ENCODE data around the gene UBE2Z.

Gene UBE2Z

DNA sequence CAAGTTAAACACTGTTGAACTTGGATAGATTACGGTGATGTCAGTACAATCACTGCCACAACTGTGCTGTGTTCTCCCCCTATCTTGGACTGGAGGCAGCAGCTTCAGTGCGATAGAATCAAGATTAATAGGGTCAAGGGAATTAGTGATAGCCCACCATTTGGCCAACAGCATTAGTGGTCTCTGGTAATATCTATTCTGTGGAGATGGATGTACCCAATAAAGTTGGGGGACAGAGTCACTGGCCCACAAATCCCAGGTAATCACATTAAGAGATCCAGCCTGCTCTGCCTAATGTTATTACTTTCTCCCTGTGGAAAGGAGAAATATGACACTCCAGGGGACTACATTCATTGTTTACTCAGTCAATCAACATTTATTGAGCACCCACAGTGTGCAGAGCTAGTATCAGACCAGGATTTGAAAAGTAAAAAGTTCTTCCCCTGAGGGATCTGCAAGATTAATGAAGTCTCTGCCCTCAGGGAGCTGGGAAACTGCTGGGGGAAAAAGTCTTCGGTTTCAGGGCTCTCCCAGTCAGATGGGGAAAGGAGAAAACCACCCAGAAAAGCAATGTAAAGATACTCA lies 39.2 kb upstream of the UBE2Z start (continued):
- TF ChIP-seq, protein P1, sequence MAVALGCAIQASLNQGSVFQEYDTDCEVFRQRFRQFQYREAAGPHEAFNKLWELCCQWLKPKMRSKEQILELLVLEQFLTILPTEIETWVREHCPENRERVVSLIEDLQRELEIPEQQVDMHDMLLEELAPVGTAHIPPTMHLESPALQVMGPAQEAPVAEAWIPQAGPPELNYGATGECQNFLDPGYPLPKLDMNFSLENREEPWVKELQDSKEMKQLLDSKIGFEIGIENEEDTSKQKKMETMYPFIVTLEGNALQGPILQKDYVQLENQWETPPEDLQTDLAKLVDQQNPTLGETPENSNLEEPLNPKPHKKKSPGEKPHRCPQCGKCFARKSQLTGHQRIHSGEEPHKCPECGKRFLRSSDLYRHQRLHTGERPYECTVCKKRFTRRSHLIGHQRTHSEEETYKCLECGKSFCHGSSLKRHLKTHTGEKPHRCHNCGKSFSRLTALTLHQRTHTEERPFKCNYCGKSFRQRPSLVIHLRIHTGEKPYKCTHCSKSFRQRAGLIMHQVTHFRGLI (tag by site-specific recombination; IDR thresholded peaks at IDR 0.05) = no peak
- TF ChIP-seq ZIC2 (tag by site-specific recombination; IDR thresholded peaks at IDR 0.05) (peak; percentile 95), ZSCAN16 (tag by site-specific recombination; IDR thresholded peaks at IDR 0.05) (no peak), ZNF514 (tag by site-specific recombination; IDR thresholded peaks at IDR 0.05) (no peak), ZNF548 (tag by site-specific recombination; IDR thresholded peaks at IDR 0.05) (no peak), GLI4 (tag by site-specific recombination; IDR thresholded peaks at IDR 0.05) (no peak), ZNF529 (tag by site-specific recombination; IDR thresholded peaks at IDR 0.05; ENCODE audit: insufficient replicate concordance) (no peak), ZNF311 (tag by site-specific recombination; IDR thresholded peaks at IDR 0.05; ENCODE audit: borderline replicate concordance) (no peak), ZNF341 (tag by site-specific recombination; IDR thresholded peaks at IDR 0.05; ENCODE audit: low read depth) (no peak), ZEB2 (tag by site-specific recombination; IDR thresholded peaks at IDR 0.05) (no peak), ZNF214 (tag by site-specific recombination; IDR thresholded peaks at IDR 0.05; ENCODE audit: borderline replicate concordance) (no peak), ZBTB20 (tag by site-specific recombination; IDR thresholded peaks at IDR 0.05) (no peak), KLF16 (tag by site-specific recombination; IDR thresholded peaks at IDR 0.05) (no peak), EGR2 (tag by site-specific recombination; IDR thresholded peaks at IDR 0.05; ENCODE audit: low read depth) (no peak), ZNF174 (tag by site-specific recombination; IDR thresholded peaks at IDR 0.05) (no peak)
- TF ChIP-seq, protein P2, sequence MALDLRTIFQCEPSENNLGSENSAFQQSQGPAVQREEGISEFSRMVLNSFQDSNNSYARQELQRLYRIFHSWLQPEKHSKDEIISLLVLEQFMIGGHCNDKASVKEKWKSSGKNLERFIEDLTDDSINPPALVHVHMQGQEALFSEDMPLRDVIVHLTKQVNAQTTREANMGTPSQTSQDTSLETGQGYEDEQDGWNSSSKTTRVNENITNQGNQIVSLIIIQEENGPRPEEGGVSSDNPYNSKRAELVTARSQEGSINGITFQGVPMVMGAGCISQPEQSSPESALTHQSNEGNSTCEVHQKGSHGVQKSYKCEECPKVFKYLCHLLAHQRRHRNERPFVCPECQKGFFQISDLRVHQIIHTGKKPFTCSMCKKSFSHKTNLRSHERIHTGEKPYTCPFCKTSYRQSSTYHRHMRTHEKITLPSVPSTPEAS (tag by site-specific recombination; IDR thresholded peaks at IDR 0.05) = no peak
- TF ChIP-seq, protein P3, sequence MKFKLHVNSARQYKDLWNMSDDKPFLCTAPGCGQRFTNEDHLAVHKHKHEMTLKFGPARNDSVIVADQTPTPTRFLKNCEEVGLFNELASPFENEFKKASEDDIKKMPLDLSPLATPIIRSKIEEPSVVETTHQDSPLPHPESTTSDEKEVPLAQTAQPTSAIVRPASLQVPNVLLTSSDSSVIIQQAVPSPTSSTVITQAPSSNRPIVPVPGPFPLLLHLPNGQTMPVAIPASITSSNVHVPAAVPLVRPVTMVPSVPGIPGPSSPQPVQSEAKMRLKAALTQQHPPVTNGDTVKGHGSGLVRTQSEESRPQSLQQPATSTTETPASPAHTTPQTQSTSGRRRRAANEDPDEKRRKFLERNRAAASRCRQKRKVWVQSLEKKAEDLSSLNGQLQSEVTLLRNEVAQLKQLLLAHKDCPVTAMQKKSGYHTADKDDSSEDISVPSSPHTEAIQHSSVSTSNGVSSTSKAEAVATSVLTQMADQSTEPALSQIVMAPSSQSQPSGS (tag by site-specific recombination; IDR thresholded peaks at IDR 0.05; ENCODE audit: low read depth) = 0 out of 2 replicates have a peak, but pooled peaks have one; percentile 14
- TF ChIP-seq, protein P4, sequence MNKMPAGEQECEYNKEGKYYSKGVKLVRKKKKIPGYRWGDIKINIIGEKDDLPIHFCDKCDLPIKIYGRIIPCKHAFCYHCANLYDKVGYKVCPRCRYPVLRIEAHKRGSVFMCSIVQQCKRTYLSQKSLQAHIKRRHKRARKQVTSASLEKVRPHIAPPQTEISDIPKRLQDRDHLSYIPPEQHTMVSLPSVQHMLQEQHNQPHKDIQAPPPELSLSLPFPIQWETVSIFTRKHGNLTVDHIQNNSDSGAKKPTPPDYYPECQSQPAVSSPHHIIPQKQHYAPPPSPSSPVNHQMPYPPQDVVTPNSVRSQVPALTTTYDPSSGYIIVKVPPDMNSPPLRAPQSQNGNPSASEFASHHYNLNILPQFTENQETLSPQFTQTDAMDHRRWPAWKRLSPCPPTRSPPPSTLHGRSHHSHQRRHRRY (tag by site-specific recombination; IDR thresholded peaks at IDR 0.05) = no peak
- TF ChIP-seq, protein P5, sequence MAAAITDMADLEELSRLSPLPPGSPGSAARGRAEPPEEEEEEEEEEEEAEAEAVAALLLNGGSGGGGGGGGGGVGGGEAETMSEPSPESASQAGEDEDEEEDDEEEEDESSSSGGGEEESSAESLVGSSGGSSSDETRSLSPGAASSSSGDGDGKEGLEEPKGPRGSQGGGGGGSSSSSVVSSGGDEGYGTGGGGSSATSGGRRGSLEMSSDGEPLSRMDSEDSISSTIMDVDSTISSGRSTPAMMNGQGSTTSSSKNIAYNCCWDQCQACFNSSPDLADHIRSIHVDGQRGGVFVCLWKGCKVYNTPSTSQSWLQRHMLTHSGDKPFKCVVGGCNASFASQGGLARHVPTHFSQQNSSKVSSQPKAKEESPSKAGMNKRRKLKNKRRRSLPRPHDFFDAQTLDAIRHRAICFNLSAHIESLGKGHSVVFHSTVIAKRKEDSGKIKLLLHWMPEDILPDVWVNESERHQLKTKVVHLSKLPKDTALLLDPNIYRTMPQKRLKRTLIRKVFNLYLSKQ (tag by site-specific recombination; IDR thresholded peaks at IDR 0.05; ENCODE audit: borderline replicate concordance) = no peak
- TF ChIP-seq, protein P6, sequence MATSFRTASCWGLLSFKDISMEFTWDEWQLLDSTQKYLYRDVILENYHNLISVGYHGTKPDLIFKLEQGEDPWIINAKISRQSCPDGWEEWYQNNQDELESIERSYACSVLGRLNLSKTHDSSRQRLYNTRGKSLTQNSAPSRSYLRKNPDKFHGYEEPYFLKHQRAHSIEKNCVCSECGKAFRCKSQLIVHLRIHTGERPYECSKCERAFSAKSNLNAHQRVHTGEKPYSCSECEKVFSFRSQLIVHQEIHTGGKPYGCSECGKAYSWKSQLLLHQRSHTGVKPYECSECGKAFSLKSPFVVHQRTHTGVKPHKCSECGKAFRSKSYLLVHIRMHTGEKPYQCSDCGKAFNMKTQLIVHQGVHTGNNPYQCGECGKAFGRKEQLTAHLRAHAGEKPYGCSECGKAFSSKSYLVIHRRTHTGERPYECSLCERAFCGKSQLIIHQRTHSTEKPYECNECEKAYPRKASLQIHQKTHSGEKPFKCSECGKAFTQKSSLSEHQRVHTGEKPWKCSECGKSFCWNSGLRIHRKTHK (tag by site-specific recombination; IDR thresholded peaks at IDR 0.05) = no peak

Measured in HEK293 (cell line).